ENCODE data around the gene HMMR. TPM values are rescaled to one million over a fixed set of nuclear protein-coding genes. Genes with fewer than 3 reads are reported as not detected.

Gene HMMR
- total and polyA plus RNA-seq, 9 of the 15 experiments (the other 6 are each of a cell fraction or from before 2014, with no cell fraction given): 74.9 to 133 (median 90.8) TPM

- peak; percentile 46; the same call in 1 of the 2 replicates for TF ChIP-seq NR2C1 (IDR thresholded peaks at IDR 0.05)
- peak; percentile 75 for TF ChIP-seq NR2C1 (tag; IDR thresholded peaks at IDR 0.05)
- peak in 1 of 2 experiments; percentile 52; a peak in 1 of 4 replicates for TF ChIP-seq SIN3A (IDR thresholded peaks at IDR 0.05; ENCODE audit: borderline replicate concordance in 2 of 2, control insufficient read depth in 1 of 2, low read depth in 2 of 2, low read length in 2 of 2)
- TF ChIP-seq ELF1 (tag; IDR thresholded peaks at IDR 0.05): peak; percentile 56; the same call in 1 of the 2 replicates
- peak; percentile 23; the same call in 1 of the 2 replicates for TF ChIP-seq GABPB1 (CRISPR knock-in tag; IDR thresholded peaks at IDR 0.05)
- 0 out of 6 replicates have a peak, but pooled peaks of 1 of the 3 experiments have one; percentile 42 for TF ChIP-seq ZBTB11 (CRISPR knock-in tag; IDR thresholded peaks at IDR 0.05)
- peak; percentile 24; the same call in 1 of the 2 replicates for TF ChIP-seq REST (IDR thresholded peaks at IDR 0.05; ENCODE audit: borderline replicate concordance)
- TF ChIP-seq REST (CRISPR knock-in tag; IDR thresholded peaks at IDR 0.05; ENCODE audit: low read depth): no peak
- 0 out of 2 replicates have a peak, but pooled peaks have one; percentile 9 for TF ChIP-seq KLF16 (IDR thresholded peaks at IDR 0.05)
- TF ChIP-seq CTCF (IDR thresholded peaks at IDR 0.05 in 2 of 3, conservative IDR thresholded peaks at IDR 0.05 in 1 of 3; ENCODE audit: insufficient read depth in 2 of 3, low read depth in 1 of 3, low read length in 3 of 3): peak; percentile 45 to 63 (median 57); a peak in 5 of 6 replicates
Measured at GRCh38 chr5:163503106-163504078, 43.0 kb downstream of the HMMR start (continued).

Data from K562 (cell line).